Raji (cell line): ENCODE measurements around the gene KCNAB2.

Source experiments
- POLR2A ChIP-seq: IDR thresholded peaks from 2 replicates; pipeline ENCODE4 v1.6.1; 2011; ENCODE audit warnings: low read depth, low read length, control low read depth; ENCODE audit not compliant: insufficient read depth

Gene KCNAB2

DNA sequence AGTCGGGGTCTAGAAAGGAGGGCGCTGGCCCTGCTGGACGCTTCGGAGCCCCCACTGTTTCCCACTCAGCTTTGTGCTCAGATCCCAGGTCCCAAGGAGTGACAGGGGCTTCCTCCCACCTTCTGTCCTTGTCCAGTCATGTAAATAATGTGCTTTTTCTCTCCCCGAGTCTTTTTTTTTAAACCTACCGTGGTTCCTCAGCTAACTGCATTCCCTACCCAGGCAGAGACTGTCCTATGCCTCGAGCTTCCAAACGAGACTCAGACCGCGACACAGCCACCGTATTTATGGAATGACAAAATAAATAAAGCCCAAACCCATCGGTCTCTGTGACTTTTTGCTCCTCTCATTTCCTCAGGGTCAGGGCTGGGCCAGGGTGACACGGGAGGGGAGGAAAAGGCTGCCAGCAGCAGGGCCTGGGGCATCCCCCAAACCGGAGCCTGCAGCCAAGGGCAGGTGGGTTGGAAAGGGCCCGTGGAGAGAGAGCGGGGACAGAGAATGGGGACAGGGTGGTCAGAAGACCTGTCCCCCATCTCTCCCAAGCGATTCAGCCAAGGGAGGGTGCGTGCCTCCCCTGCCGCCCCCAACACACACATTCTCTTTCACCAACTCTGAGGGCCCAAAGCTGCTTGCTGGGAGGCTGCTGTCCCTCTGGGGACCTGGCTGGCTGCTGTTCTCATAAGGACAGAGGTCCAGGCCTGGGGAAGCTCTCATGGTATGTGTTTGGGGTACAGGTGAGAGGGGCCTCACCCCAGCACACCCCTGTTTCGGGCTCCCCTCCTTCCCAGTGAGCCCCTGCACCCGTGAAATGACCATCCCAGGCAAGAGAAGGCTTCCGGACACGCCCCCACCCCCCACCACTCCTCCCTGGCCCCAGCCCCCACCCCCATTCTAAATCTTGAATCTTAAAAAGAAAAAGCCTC is 55.4 kb downstream of the KCNAB2 start:
- no peak for TF ChIP-seq POLR2A

DNA sequence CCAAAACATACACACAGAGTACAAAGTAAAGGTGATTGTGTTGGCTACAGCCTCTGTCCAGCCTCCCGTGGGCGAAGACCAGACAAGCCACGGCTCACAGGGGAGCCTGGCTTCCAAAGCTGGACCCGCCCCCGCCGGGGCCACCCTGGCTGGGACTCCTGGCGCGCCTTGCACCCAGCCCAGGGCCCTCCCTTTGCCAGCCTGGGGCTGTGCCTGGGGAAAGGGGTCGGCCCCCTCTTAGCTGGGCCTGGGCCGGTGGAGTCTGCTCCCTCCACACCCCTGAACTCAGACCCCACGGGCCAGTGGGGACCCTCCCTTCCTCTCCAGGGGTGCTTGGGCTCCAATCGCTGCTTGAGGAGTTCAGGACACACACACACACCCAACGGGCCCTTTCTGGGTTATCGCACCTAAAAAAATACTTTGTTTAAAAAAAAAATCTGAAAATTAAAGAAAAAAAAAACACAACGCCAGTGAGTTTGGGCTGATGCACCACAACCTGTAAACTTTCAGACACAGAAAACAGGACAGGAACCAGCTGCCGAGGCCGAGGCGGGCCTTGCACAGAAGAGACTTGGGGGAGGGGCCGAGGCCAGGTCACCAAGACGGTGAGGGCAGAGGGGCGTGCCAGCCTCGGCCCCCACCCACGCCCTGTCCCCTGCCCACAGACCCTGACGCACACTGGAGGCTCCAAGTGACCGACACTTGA is 56.3 kb downstream of the KCNAB2 start:
- no peak for TF ChIP-seq POLR2A

DNA sequence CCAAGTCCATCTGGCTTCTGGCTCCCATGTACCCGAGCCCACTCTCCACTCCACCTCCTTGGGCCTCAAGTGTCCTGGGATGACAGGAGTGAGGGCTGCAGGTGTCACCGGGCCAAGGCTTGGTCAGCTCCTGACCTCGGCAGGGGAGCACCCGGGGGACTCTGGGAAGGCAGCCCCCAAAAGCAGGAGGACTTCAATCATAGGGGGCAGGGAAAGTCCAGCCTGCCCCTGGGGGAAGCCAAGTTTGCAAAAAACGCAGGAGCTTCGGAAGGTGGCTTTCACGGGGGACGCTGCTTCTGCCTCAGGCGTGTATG is 56.8 kb downstream of the KCNAB2 start:
- TF ChIP-seq POLR2A: no peak

GRCh38 chr1:6103111-6103853 is 57.6 kb downstream of the KCNAB2 start:
- TF ChIP-seq POLR2A: no peak

- TF ChIP-seq POLR2A: no peak
Observed at GRCh38 chr1:6103854-6104530, 58.3 kb downstream of the KCNAB2 start.

- no peak for TF ChIP-seq POLR2A
Observed at GRCh38 chr1:6104631-6105030, 58.9 kb downstream of the KCNAB2 start.

GRCh38 chr1:6105218-6105679 is 59.6 kb downstream of the KCNAB2 start:
- TF ChIP-seq POLR2A: no peak

- TF ChIP-seq POLR2A: no peak
Observed at GRCh38 chr1:6105763-6106162, 60.1 kb downstream of the KCNAB2 start.

- TF ChIP-seq POLR2A: no peak
Observed at GRCh38 chr1:6106321-6106731, 60.6 kb downstream of the KCNAB2 start.

DNA sequence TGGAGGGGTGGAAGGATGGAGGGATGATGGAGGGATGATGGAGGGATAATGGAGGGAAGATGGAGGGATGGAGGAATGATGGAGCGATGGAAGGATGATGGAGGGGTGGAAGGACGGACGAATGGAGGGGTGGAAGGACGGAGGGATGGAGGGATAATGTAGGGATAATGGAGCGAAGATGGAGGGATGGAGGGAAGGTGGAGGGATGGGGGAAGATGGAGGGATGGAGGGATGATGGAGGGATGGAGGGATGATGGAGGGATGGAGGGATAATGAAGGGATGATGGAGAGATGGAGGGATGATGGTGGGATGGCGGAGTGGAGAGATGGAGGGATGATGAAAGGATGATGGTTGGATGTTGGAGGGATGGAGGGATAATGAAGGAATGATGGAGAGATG is 61.3 kb downstream of the KCNAB2 start:
- TF ChIP-seq POLR2A: no peak

DNA sequence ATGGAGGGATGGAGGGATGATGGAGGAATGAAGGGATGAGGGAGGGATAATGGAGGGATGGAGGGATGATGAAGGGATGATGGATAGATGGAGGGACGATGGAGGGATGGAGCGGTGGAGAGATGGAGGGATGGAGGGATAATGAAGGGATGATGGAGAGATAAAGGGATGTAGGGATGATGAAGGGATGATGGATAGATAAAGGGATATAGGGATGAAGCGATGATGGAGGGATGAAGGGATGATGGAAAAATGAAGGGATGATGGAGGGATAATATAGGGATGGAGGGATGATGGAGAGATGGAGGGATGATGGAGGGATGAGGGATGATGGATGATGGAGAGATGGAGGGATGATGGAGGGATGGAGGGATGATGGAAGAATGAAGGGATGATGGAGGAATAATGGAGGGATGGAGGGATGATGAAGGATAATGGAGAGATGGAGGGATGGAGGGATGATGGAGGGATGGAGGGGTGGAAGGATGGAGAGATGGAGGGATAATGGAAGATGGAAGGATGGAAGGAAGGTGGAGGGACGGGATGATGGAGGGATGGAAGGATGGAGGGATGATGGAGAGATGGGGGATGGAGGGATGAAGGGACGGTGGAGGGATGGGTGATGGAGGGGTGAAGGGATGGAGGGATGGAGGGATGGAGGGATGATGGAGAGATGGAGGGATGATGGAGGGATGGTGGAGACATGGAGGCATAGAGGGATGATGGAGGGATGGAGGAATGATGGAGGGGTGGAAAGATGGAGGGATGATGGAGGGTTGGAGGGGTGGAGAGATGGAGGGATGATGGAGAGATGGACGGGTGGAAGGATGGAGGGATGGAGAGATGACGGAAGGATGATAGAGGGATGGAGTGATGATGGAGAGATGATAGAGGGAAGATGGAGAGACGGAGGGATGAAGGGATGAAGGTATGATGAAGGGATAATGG is 62.0 kb downstream of the KCNAB2 start:
- no peak for TF ChIP-seq POLR2A

DNA sequence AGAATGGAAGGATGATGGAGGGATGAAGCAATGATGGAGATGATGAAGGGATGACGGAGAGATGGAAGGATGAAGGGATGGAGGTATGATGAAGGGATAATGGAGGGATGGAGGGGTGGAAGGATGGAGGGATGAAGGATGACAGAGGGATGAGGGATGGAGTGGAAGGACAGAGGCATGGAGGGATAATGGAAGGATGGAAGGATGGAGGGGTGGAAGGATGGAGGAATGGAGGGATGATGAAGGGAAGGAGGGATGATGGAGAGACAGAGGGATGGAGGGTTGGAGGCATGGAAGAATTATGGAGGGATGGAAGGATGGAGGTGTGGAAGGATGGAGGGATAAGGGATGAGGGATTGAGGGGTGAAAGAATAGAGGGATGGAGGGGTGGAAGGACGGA is 62.8 kb downstream of the KCNAB2 start:
- no peak for TF ChIP-seq POLR2A

DNA sequence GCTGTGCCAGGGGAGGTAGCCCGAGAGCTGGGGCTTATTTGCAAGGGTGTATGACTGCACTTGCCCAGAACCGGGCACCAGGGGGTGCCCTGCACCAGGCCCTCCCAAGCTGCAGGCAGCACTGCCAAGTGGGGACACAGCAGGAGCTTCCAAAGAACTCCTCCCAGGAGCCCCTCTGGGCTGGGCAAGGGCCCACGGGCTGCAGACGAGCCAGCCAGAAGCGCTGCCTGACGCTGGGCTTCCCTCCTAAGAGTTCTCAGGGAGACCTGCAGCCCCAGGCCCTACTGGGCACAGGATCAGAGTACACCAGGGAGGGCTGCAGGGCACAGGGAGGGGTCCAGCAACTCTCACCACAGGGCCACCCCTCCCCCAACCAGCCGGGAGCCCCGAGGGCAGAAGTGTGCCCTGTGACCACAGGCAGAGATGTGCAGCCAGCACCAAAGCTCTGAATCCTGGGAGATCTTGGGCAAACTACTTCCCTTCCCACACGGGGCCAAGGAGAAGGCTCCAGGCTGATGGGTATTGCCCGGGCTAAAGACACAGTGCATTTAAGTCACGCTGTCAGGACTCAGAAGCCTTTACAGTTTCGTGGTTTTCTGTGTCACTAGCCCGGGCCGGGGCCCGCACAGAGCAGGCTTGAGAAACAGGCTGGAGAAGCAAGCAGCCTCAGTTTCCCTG is 63.4 kb downstream of the KCNAB2 start:
- no peak for TF ChIP-seq POLR2A
